WTC11 (cell line): ENCODE data around the gene YEATS2.
"Not testable (repeated sequence)": the region's sequence is repeated elsewhere in the genome, so short reads cannot be mapped to it uniquely, and the experiment has no call there.

Experiments
- ATF1 ChIP-seq: sonication (generic); formaldehyde crosslinking; IDR thresholded peaks from 2 replicates; pipeline ENCODE4 v1.8.1; 2023; ENCODE audit warnings: mild to moderate bottlenecking, moderate library complexity, missing genetic modification reagents
- CTCF ChIP-seq: fragments of 200-600 bp; IDR thresholded peaks from 2 replicates; pipeline ENCODE4 v1.8.0; 2022; ENCODE audit warnings: antibody characterized with exemption
- NR3C1 ChIP-seq: sonication (generic); formaldehyde crosslinking; conservative IDR thresholded peaks from 2 replicates; pipeline ENCODE4 v1.8.1; 2023; ENCODE audit warnings: low read depth, mild to moderate bottlenecking, missing genetic modification reagents
- TEAD4 ChIP-seq: sonication (generic); formaldehyde crosslinking; IDR thresholded peaks from 2 replicates; pipeline ENCODE4 v1.8.0; 2022; ENCODE audit warnings: mild to moderate bottlenecking, missing genetic modification reagents
- TF ChIP-seq, protein P1 (sequence below): sonication (generic); formaldehyde crosslinking; IDR thresholded peaks from 2 replicates; pipeline ENCODE4 v1.8.1; 2023; ENCODE audit warnings: mild to moderate bottlenecking, missing genetic modification reagents, moderate library complexity
- TF ChIP-seq, protein P2 (sequence below): sonication (generic); formaldehyde crosslinking; IDR thresholded peaks from 2 replicates; pipeline ENCODE4 v1.8.1; 2023; ENCODE audit warnings: mild to moderate bottlenecking, missing genetic modification reagents

GRCh38 chr3:183784503-183784902 is 86.9 kb downstream of the YEATS2 start:
- TF ChIP-seq CTCF; TEAD4 (CRISPR knock-in tag); NR3C1 (CRISPR knock-in tag); ATF1 (CRISPR knock-in tag): not testable (repeated sequence)
- TF ChIP-seq, protein P1, sequence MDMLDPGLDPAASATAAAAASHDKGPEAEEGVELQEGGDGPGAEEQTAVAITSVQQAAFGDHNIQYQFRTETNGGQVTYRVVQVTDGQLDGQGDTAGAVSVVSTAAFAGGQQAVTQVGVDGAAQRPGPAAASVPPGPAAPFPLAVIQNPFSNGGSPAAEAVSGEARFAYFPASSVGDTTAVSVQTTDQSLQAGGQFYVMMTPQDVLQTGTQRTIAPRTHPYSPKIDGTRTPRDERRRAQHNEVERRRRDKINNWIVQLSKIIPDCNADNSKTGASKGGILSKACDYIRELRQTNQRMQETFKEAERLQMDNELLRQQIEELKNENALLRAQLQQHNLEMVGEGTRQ (CRISPR knock-in tag): not testable (repeated sequence)
- TF ChIP-seq, protein P2, sequence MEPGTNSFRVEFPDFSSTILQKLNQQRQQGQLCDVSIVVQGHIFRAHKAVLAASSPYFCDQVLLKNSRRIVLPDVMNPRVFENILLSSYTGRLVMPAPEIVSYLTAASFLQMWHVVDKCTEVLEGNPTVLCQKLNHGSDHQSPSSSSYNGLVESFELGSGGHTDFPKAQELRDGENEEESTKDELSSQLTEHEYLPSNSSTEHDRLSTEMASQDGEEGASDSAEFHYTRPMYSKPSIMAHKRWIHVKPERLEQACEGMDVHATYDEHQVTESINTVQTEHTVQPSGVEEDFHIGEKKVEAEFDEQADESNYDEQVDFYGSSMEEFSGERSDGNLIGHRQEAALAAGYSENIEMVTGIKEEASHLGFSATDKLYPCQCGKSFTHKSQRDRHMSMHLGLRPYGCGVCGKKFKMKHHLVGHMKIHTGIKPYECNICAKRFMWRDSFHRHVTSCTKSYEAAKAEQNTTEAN: not testable (repeated sequence)
